Prostate gland (tissue), 2 donors: ENCODE data around the gene UGCG. TPM values are rescaled to one million over a fixed set of nuclear protein-coding genes. Genes with fewer than 3 reads are reported as not detected.
A peak's percentile ranks its signal among the peaks of the same experiment; 100 is the strongest.

Source experiments
- DNase-seq: peaks from one replicate; pipeline ENCODE4 v3.0.0-alpha.2; 2019; ENCODE audit warnings: low spot score
- H3K27ac ChIP-seq, 2 donors: fragments of 200-600 bp; sonication (generic); 2 replicates each; pipeline ENCODE4 v1.5.1; 2017 to 2019
- H3K27me3 ChIP-seq: fragments of 200-600 bp; sonication (generic); replicated peaks from 2 replicates; pipeline ENCODE4 v1.5.1; 2019; ENCODE audit not compliant: insufficient read depth
- H3K36me3 ChIP-seq, 2 donors: fragments of 200-600 bp; sonication (generic); 1 replicate in 1 of 2; 2 replicates in 1 of 2; pipeline versions ENCODE4 v1.5.1 to v1.8.1; 2017 to 2019
- H3K4me1 ChIP-seq: fragments of 200-600 bp; sonication (generic); replicated peaks from 2 replicates; pipeline ENCODE4 v1.5.1; 2019
- H3K4me3 ChIP-seq, 2 donors: fragments of 200-600 bp; sonication (generic); 2 replicates each; pipeline ENCODE4 v1.5.1; 2017 to 2019
- H3K9me3 ChIP-seq: fragments of 200-600 bp; sonication (generic); 2 replicates; pipeline ENCODE4 v1.5.1; 2017
- POLR2A ChIP-seq: fragments of 450-650 bp; IDR thresholded peaks from one replicate; pipeline ENCODE4 v1.6.1; 2016; ENCODE audit warnings: antibody characterized with exemption, mild to moderate bottlenecking
- POLR2AphosphoS5 ChIP-seq: sonication (generic); formaldehyde crosslinking; IDR thresholded peaks from one replicate; pipeline ENCODE4 v1.6.1; 2017; ENCODE audit warnings: antibody characterized with exemption
- WGBS: methylation state at CpG from one replicate; pipeline ENCODE4 v1.1.5; 2018; 5-methylcytosine and 5-hydroxymethylcytosine counted together
- intact Hi-C: fragments of 100-400 bp; cut with DNase I; formaldehyde crosslinking; loops from one replicate; pipeline ENCODE4 v1.14.2; 2022
- total RNA-seq, 2 donors: library from RNA; depleted of rRNA; stranded (reverse); fragments of >200 nt; gene quantifications; one replicate each; pipeline ENCODE4 v1.1.0, GENCODE V29; 2016
- TF ChIP-seq, protein P1 (sequence below), 4 experiments: fragments of 200-600 bp in 2 of 4; fragments of 450-650 bp in 2 of 4; sonication (generic) in 2 of 4; IDR thresholded peaks; 1 replicate in 3 of 4; 2 replicates in 1 of 4; pipeline ENCODE4 v1.5.1; 2016 to 2019; ENCODE audit warnings: antibody characterized with exemption in 4 of 4, mild to moderate bottlenecking in 2 of 4, moderate library complexity in 2 of 4

UGCG gene
- total RNA-seq, 2 donors from 2014 or later = 23.9 to 42.6 TPM

- no peak for DNase-seq
- TF ChIP-seq POLR2A (no peak), POLR2AphosphoS5 (no peak)
- TF ChIP-seq, protein P1, sequence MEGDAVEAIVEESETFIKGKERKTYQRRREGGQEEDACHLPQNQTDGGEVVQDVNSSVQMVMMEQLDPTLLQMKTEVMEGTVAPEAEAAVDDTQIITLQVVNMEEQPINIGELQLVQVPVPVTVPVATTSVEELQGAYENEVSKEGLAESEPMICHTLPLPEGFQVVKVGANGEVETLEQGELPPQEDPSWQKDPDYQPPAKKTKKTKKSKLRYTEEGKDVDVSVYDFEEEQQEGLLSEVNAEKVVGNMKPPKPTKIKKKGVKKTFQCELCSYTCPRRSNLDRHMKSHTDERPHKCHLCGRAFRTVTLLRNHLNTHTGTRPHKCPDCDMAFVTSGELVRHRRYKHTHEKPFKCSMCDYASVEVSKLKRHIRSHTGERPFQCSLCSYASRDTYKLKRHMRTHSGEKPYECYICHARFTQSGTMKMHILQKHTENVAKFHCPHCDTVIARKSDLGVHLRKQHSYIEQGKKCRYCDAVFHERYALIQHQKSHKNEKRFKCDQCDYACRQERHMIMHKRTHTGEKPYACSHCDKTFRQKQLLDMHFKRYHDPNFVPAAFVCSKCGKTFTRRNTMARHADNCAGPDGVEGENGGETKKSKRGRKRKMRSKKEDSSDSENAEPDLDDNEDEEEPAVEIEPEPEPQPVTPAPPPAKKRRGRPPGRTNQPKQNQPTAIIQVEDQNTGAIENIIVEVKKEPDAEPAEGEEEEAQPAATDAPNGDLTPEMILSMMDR (IDR thresholded peaks at IDR 0.05) = no peak
- H3K36me3 ChIP-seq = no peaks in the 10 kb centered on the region
- no peaks in the 10 kb centered on the region for H3K27me3 ChIP-seq
- H3K27ac ChIP-seq = no peak overlapping the region
- WGBS = 78% methylated on average over 3 of the region's 3 CpGs
- no peaks in the 10 kb centered on the region for H3K4me1 ChIP-seq
- H3K9me3 ChIP-seq = no peaks in the 10 kb centered on the region
- intact Hi-C loops = no loop called here
- no peak overlapping the region for H3K4me3 ChIP-seq
Observed at GRCh38 chr9:111952559-111952958, 55.9 kb downstream of the UGCG start.

DNA sequence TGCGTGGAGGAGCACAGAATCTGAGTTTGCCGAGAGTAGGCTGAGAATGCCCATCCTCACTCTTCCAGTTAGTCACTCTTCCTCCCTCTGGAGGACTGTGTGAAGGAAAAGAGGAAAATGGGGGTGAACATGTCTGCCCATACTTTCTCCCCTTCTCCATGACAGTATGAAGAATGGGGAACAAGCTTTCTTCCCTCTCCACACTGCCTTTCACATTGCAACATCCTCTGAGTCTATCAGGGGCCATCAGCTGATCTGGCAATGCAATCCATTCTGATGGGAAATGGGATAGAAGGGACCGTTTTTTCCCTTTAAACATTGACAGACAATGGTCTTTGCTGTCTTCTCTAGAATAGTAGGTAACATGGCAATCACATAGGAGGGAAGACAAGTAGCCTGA is 56.8 kb downstream of the UGCG start:
- H3K4me3 ChIP-seq = no peak overlapping the region
- no peak overlapping the region for H3K27ac ChIP-seq
- TF ChIP-seq POLR2AphosphoS5 (no peak), POLR2A (no peak)
- TF ChIP-seq, protein P1 (IDR thresholded peaks at IDR 0.05) = no peak
- H3K4me1 ChIP-seq = no peaks in the 10 kb centered on the region
- WGBS = 88% methylated on average over 3 of the region's 3 CpGs
- H3K27me3 ChIP-seq = no peaks in the 10 kb centered on the region
- H3K9me3 ChIP-seq = no peaks in the 10 kb centered on the region
- DNase-seq = no peak
- intact Hi-C loops = no loop called here
- no peaks in the 10 kb centered on the region for H3K36me3 ChIP-seq

DNA sequence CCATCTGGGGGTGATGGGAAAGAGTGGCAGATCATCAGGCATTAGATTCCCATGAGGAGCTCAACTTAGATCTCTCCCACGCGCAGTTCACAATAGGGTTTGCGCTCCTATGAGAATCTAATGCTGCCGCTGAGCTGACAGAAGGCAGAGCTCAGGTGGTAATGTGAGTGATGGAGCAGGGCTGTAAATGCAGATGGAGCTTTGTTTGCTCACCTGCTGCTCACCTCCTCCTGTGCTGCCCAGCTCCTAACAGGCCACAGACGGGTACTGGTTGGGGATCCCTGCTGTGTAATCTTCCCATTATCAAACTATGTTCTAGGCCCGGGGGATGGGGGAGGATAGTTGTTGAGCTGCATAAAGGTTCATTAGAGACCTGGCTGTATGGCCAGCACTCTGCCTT is 58.4 kb downstream of the UGCG start:
- no peak for DNase-seq

DNA sequence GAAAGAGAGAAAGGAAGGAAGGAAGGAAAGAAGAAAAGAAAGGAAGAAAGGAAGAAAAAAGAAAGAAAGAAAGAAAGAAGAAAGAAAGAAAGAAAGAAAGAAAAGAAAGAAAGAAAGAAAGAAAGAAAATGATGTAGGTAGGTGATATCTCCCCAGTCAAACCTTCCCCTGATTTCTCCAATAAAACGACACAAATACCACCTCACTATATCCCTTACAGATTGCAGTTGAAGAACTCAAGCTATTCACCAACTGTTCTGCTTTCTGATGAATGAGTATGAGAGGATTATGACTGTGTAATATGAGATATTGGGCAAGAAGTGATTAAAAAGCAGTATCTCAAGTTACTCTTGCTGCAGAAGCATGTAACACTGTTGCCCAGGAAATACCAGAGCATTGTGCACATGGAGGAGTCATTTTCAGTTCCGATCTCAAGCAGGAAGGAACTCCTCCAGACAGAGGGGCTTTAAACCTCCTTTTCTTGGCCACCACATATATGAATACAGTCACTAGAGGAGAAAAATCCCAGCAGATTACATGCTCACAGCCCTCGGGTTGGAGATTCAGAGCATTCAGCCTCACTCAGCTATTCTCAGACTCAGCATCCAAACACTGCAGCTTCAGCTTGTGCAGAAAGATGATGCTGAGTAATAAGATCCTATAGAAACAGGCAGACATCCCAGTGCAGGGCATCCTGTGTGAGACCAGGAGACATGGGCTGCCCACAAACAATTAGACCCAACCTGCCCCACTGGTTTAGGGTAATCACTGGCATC is 61.4 kb downstream of the UGCG start:
- Histone ChIP-seq H3K4me1 (no peaks in the 10 kb centered on the region), H3K4me3 (no peak overlapping the region), H3K9me3 (no peaks in the 10 kb centered on the region), H3K27me3 (no peaks in the 10 kb centered on the region), H3K27ac (no peak overlapping the region), H3K36me3 (no peaks in the 10 kb centered on the region)
- TF ChIP-seq, protein P1 (IDR thresholded peaks at IDR 0.05) = no peak
- TF ChIP-seq POLR2AphosphoS5 = peak; percentile 55
- TF ChIP-seq POLR2A = no peak
- intact Hi-C loops = no loop called here
- no peak for DNase-seq
- WGBS = 4% methylated on average over 3 of the region's 3 CpGs

More for the DNA sequence above, 58.4 kb downstream of the UGCG start:
- Histone ChIP-seq H3K27me3 (no peaks in the 10 kb centered on the region), H3K9me3 (no peaks in the 10 kb centered on the region), H3K36me3 (no peaks in the 10 kb centered on the region), H3K27ac (no peak overlapping the region), H3K4me3 (no peak overlapping the region), H3K4me1 (no peaks in the 10 kb centered on the region)
- 73% methylated on average over 6 of the region's 6 CpGs for WGBS
- TF ChIP-seq POLR2AphosphoS5 = no peak
- TF ChIP-seq, protein P1 (IDR thresholded peaks at IDR 0.05) = no peak
- no peak for TF ChIP-seq POLR2A
- intact Hi-C loops = no loop called here
